ENCODE measurements around the gene LBP.
"Not testable (repeated sequence)": the region's sequence is repeated elsewhere in the genome, so short reads cannot be mapped to it uniquely, and the experiment has no call there.

Gene LBP, protein sequence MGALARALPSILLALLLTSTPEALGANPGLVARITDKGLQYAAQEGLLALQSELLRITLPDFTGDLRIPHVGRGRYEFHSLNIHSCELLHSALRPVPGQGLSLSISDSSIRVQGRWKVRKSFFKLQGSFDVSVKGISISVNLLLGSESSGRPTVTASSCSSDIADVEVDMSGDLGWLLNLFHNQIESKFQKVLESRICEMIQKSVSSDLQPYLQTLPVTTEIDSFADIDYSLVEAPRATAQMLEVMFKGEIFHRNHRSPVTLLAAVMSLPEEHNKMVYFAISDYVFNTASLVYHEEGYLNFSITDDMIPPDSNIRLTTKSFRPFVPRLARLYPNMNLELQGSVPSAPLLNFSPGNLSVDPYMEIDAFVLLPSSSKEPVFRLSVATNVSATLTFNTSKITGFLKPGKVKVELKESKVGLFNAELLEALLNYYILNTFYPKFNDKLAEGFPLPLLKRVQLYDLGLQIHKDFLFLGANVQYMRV

DNA sequence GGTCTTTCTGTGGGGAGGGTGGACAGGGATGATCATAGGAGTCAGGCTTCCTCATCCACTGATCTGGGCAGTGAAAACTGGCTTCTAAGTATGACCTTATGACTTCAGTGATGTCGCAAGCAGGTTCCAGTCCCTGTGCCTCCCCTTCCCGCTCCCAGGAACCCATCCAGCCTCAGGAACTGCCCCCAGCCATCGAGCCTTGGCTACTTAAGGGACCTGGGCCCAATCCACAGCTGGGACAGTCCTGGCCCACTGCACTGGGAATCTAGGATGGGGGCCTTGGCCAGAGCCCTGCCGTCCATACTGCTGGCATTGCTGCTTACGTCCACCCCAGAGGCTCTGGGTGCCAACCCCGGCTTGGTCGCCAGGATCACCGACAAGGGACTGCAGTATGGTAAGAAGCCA lies at the start of gene LBP:
Gene LBP, plus strand, starts transcription at position 236 of the 405 bp plus-strand sequence. Its CDS starts 35 bp downstream, at position 271.
- no peak for DNase-seq

DNA sequence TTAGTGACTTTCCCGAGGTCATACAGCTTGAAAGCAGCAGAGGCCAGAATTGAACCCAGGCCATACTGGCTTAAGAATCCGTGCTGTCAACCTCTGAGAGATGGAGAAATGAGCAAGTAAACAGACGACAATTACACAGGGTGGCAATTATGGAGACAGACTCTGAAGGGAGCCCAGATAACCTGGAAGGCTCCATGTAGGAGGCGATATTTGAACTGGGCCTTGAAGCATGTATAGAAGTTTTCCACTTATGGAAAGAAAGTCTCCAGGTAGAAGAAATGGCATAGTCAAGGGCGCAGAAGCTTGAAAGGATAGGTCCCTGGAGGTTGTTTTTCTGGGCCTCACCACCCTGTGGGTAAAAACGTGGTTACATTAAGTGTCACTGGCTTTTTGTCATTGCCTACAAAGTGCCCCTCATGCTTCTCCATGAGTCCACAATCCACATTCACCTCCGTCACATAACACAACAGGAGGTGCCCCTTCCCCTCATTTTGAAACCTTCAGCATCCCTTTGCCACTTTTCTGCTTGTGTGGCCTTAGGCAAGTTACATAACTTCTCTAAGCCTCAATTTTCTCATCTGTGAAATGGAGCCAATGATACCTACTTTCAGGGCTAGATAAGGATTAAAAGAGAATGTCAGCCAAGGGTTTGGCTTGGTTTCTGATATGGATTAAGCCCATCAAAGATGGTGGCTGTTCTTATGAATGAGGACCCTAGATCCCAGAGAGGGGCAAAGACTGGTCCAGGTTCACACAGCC lies 48.2 kb upstream of the LBP start:
- no peak for DNase-seq

DNA sequence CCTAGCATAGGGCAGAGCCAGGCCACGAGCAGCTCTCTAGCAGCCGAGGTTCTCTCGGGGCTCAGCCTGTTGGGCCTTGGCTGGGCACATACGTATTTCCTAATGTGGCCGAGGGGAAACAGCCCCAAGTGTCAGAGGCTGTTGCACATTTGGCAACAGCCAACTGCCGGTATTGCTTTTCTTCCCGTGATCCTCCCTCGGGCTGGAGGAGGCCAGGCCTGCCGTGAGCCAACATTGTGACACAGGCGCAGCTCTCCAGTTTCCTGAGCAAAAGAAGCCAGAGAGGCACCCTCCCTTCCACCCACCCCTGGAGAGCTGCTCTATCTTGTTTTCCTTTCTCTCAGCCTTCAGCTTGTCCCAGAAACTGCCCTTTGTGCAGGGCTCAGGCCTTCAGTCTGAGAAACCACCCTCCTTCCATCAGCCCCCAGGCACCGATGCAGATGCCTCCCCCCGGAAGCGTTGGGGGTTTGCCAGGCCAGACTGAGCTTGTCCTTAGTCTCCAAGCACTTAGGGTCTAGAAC lies 47.5 kb upstream of the LBP start:
- peak; percentile 90 to 94 for DNase-seq

DNA sequence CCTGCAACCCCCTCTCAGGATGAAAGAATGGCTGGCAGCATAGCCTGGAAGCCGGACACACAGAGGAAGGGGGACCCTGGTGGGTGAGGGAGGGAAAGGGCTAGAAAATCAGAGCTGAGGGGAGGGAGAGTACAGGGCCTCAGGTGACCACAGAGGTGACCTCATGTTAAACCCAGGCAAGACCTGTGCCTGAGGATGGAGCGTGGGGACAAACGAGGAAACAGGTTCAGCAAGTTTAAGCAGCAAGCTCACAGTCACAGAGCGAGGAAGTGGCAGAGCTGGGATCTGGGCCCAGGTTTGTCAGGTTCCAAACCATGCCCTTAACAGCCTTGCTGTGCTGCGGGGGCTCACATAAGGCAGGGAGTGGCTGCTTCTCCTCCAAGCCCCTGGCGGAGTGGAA lies 46.3 kb upstream of the LBP start:
- no peak for DNase-seq

DNA sequence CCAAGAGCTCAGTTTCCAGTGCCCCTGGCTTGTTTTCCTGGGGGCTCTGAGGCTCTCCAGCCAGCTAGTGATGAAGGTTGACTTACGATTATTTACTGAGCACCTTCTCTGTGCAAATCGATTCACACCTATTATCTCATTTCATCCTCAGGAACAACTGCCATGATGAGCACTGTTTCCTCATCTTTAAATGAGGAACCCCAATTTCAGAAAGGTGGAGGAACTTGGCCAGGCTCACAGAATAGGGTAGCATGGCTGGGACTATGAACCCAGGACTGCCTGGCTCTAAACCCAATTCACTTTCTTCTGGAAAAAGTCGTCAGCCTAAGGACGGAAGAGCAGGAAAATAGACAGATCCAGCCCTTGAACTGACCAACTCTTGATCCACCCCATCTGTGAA lies 45.8 kb upstream of the LBP start:
- DNase-seq: no peak

DNA sequence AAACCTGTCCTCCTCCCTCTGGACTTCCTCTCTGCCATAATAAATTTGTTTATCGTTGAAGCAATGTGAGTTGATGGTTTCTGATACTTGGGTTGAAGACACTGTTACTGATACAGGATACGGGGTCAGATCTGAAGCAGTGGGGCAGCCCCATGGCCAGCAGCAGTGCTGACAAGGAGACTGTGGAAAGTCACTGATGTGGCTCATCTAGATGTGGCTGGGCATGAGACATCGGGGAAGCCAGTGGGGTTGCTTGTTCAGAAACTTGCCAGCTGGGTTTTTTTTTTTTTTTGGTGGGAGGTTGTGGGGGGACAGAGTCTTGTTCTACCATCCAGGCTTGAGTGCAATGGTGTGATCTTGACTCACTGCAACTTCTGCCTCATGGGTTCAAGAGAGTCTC lies 45.0 kb upstream of the LBP start:
- DNase-seq: no peak

DNA sequence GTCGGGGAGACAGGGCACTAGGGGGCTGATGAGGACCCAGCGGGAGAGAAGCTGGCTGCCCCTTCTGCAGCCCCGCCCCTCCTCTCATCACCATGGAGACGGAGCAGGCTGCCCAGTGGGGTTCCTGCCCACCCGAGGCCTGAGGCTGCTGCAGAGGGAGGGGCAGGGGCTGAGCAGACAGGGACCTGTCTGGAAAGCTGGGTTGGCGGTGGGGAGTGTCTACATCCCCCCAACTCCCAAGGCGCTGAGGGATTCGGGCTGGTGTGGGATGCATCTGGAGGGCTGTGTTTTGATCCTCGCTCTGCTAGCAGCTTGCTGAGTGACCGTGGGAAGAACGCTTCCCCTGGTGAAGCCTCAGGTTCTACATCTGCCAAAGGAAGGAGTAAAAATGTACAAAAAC lies 43.5 kb upstream of the LBP start:
- no peak for DNase-seq

DNA sequence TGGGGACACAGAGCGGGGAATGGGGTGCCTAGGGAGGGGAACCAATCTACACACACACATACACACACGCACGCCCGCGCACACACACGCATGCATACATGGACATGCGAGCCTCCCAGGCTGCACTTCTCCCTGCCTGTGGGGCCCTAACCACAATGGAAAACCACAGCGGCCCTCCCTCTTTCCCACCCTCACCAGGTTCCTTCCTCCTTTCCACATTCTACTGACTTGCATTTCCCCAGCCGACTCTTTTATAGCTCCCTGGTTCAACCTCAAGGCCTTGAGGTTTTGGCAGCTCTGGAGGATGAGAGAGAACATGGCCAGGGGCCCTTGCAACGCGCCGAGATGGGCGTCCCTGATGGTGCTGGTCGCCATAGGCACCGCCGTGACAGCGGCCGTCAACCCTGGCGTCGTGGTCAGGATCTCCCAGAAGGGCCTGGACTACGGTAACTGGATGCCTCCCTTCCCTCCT lies 42.3 kb upstream of the LBP start, which contains the start of gene BPI:
Gene BPI, plus strand, starts transcription at position 249 of the 472 bp plus-strand sequence. Its CDS starts 68 bp downstream, at position 317.
- peak; percentile 95 to 96 for DNase-seq

DNA sequence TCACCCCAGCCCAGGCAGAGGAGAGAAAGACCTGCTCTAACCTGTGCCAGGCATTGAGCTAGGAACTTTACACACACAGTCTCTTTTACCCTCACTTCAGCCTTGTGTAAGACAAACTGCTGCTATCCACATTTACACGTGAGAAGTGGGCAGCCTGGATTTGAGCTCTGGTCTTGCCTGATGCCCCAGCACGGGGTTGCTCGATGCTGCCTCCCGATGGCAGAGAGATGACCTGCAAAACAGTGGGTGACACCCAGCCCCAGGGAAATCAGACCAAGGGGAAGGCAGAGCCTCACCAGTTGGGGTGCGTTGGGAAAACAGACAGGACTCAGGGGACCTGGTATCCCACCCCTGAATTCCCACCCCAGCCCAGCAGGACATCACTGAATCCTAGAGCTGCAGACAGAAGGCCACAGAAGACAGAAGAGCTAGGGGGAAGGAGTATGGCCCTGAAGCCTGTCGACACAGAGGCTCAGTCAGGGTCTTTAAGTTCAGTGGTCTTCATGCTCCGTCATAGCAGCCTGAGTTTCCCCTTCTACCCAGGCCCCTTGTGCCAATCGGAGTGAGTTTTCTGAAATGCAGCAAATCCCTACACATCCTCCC lies 41.3 kb upstream of the LBP start:
- peak; percentile 48 to 50 for DNase-seq

DNA sequence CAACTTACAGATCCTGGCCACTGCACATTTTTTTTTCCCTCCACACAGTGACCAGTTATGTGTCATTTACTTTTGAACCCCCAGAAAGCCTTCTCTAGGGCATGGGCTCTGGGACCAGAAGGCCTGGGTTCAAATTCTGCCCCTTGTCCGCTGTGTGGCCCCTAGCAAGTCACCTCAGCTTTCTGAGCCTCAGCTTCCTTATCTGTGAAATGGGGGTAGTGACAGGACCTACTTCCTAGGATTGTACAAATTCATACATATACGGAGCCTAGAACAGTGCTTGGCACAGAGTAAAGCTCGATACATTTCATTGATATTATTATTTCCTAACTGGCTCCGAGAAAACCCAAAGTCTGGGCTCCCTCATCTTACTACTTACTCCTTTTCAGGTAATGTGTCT lies 40.7 kb upstream of the LBP start:
- DNase-seq: no peak

DNA sequence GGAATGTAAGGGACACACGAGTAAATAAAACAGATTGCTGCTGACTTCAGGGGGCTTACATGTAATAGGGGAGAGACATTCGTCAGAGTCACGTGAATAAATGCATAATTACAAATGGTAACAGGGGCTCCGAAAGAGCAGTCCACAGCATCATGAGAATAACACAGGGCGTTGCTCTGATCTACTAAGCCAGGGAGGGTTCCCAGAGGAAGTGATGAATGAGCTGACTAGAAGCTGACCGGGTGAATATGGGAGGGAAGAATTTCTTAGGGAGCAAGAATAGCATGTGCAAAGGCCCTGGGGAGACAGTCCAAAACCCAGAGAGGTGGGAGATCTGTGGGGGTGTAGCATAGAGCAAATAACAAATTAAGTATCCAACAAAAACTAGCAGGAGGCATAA lies 39.9 kb upstream of the LBP start:
- DNase-seq: no peak

DNA sequence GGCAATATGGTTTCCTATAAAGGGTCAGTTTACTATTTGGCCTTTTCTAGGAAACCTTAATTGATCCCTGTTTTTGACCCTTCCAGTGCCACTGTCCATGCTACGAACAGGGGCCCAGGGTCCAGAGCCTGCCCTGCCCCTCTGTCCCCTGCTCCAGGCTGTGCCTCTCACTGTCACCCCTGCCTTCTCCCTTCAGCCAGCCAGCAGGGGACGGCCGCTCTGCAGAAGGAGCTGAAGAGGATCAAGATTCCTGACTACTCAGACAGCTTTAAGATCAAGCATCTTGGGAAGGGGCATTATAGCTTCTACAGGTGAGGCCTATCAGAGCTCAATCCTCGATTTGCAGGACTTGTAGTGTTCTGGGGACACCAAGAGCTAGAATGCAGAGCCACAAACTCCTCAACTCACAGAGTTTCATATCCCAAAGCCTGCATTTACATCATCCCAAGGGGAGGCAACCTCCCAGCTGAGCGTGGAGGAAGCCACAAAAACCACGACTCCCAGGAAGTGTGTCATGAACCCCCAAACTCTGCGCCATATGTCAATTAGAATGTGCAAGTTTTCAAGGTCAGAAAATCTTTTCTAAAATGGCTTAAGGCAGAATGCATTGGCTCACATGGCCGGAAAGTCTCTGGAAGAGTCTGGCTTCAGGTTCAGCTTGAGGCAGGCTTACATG lies 38.8 kb upstream of the LBP start:
- DNase-seq: peak in 1 of 2 experiments; percentile 8

DNA sequence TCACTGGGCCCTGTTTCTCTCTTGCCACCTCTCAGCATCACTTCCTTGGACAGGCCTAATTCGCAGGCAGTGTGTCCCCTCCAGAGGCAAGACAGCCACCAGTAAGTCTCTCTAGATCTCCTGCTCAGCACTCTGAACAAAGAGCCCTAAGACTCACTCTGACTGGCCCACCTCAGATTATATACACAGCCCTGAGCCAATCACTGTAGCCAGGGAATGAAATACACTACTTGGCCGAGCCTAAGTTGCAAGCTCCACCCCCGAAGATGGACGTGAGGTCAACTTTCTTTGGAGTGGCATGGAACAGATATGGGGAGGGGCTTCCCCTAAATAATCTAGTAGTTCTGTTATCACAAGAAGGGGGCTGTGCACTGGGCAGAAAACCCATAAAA lies 38.2 kb upstream of the LBP start:
- no peak for DNase-seq

DNA sequence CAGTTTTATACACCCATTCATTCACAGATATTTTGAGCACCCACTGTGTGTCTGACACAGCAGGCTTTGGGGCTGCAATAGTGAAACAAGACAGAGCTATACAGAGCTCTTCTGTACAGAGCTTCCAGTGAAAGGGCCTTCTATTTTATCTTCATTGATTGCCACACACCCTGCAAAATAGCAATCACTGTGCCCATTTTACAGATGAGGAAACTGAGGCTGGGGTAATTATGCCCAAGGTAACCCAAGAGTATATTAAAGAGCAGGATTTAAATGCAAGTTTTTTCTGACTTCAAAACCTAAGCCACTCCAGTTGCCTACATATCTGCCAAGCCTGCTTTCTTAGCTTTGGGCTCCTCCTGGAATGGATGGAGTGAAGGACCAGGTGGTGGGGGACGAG lies 37.8 kb upstream of the LBP start:
- no peak for DNase-seq

DNA sequence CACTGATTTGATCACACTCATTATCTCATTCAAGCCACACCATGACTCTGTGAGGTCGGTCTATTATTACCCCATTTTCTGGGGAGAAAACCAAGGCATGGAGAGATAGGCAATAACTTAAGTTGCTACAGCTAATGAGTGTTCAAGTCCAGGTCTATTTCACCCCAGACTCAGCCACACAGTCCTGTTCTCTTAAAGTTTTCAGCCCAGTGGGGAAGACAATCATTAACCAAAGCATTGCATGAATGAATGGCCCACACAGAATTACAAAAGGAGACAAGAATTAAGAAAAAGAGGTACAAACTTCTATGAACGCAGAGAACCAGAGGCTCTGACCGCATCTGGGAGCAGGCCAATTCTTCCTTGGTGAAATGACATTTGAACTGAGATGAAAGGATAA lies 35.2 kb upstream of the LBP start:
- no peak for DNase-seq

DNA sequence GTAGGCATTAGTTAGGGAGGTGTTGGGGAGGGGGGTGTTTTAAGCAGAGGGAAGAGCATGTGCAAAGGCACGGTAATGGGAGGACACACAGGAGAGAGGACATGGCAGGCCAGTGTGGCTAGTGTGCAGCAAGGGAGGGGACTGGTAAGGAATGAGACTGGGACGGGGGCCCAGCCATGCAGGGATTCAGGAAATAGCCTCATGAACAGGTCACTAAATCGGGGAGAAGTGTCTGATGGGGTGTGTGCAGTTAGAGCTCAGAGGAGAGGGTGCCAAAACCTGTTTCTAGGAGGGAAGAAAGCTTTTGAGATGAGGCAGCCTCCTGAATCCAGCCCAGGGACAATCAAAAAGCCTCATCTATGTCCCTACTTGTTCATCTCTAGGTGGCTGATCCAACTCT lies 34.8 kb upstream of the LBP start:
- no peak for DNase-seq

DNA sequence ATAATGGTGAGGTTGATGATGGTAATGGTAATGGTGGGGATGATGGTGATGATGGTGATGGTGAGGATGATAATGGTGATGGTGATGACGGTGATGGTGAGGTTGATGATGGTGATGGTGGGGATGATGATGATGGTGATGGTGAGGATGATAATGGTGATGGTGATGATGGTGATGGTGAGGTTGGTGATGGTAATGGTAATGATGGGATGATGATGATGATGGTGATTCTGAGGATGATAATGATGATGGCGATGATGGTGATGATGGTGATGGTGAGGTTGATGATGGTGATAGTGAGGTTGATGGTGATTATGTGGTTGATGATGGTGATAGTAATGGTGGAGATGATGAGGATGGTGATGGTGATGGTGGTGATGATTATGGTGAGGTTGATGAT lies 32.6 kb upstream of the LBP start:
- DNase-seq: no peak

DNA sequence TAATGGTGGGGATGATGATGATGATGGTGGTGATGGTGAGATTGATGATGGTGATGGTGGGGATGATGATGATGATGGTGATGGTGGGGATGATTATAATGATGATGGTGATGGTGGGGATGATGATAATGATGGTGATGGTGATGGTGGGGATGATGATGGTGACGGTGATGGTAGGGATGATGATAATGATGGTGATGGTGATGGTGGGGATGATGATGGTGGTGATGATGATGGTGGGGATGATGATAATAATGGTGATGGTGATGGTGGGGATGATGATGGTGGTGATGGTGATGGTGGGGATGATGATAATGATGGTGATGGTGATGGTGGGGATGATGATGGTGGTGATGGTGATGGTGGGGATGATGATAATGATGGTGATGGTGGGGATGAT lies 31.9 kb upstream of the LBP start:
- not testable (repeated sequence) for DNase-seq

DNA sequence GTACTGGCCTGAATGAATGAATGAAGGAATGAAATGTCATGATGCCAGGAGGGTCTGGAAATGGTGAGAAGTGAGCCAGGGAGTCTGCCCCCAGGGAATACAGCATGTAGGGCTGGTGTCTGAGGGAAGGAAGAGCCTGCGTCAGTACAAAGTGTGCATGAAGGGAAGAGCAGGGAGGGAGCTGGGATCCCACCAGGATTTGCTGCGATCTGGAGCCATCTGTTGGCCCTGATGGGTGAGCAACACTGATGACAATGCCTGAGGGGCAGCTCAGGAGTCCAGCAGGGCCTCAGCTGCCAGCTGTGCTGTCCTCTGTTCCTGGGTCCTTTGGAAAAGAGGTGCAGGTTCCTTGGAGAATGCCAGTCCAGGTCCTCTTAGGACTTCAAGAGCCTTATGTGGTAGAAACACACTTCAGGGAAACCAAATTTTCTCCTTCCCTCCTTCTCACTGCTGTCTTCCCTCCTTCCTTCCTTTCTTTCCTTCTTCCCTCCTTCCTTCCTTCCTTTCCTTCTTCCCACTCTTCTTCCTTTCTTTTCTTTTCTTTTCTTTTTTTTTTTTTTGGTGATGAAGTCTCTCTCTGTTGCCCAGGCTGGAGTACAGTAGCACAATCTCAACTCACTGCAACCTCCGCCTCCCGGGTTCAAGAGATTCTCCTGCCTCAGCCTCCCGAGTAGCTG lies 30.9 kb upstream of the LBP start:
- peak in 1 of 2 experiments; percentile 12 for DNase-seq

DNA sequence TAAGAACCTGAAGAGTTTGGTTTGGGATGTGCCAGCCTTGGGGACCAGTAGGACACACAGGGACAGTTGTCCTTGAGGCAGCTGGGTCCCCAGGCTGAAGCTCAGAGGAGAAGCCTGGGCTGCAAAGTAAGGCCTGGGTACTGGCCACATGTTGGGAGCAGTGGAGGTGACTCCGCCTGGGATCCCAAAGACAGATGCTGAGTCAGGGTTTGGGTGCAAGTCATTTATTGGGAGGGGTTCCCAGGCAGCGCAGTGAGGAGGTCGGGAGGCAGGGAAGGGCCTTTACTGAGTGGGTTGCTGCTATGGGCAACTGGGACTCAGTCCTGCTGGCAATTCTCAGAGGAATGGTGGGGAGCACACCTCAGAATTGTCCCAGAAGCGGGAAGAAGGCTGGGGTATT lies 29.9 kb upstream of the LBP start:
- no peak for DNase-seq

DNA sequence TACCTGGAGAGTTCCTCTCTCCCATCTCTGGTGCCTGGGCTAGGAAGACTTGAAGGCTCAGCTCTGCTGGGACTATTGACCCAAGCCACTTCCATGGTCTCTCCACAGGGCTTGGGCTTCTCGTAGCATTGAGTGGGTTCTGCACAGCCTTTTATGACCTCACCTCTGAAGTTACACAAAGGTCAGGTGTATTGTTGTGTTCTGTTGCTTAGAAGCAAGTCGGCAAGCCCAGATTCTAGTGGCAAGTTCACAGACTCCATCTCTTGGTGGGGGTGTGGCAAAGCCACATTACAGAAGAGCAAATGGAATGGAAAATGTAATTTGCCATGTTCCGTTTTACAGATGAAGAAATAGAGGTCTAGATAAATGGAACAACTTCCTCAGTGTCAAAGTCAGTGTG lies 28.9 kb upstream of the LBP start:
- DNase-seq: no peak

DNA sequence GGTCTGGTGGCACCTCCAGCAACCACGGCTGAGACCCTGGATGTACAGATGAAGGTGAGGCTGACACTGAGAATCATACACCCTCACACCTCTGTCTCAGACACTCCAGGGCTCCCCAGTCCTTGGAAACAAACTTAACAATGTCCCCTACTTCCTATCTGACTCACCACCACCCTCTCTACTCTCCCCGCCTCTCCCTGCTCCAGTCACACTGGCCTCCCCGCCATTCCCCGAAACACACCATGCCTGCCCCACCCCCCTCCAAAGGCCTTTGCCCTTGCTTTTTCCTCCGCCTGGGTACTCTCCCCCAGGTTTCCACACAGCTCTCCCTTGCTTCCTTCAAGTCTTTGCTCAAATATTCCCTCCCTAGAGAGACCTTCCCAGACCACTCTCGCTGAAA lies 26.1 kb upstream of the LBP start:
- no peak for DNase-seq
